Adrenal gland (tissue), 19 donors: ENCODE measurements around the gene BICD1. TPM values are rescaled to one million over a fixed set of nuclear protein-coding genes. Genes with fewer than 3 reads are reported as not detected.
A peak's percentile ranks its signal among the peaks of the same experiment; 100 is the strongest.

ENCODE experiments used
- DNase-seq, 7 donors: peaks; one replicate each; pipeline ENCODE4 v3.0.0-alpha.2; 2019 to 2020
- H3K27ac ChIP-seq, 5 donors: fragments of 200-600 bp; sonication (generic) in 4 of 5; 1 replicate in 3 of 5; 2 replicates in 2 of 5; pipeline versions ENCODE4 v1.5.1 to v1.8.0; 2016 to 2020; ENCODE audit warnings: mild to moderate bottlenecking in 1 of 5
- H3K27me3 ChIP-seq: fragments of 200-600 bp; 2 replicates; pipeline ENCODE4 v1.8.0; 2021
- H3K36me3 ChIP-seq, 2 donors: fragments of 200-600 bp; replicated peaks in 1 of 2; 1 replicate in 1 of 2; 2 replicates in 1 of 2; pipeline versions ENCODE4 v1.5.1 to v1.8.0; 2018 to 2022
- H3K4me1 ChIP-seq, 2 donors: fragments of 200-600 bp; replicated peaks in 1 of 2; 1 replicate in 1 of 2; 2 replicates in 1 of 2; pipeline versions ENCODE4 v1.5.1 to v1.8.0; 2018 to 2021
- H3K4me3 ChIP-seq, 4 donors: fragments of 200-600 bp; sonication (generic) in 3 of 4; one replicate each; pipeline ENCODE4 v1.5.1; 2016 to 2018
- H3K9me3 ChIP-seq, 3 donors: fragments of 200-600 bp; sonication (generic) in 1 of 3; replicated peaks in 1 of 3; 1 replicate in 2 of 3; 2 replicates in 1 of 3; pipeline versions ENCODE4 v1.5.1 to v1.8.0; 2016 to 2021
- POLR2A ChIP-seq, 2 donors: fragments of 450-650 bp; IDR thresholded peaks; one replicate each; pipeline ENCODE4 v1.6.1; 2017; ENCODE audit warnings: antibody characterized with exemption in 2 of 2, mild to moderate bottlenecking in 2 of 2, moderate library complexity in 1 of 2
- WGBS, 4 donors: extraction: QIAGEN DNeasy Blood & Tissue Kit in 2 of 4; methylation state at CpG; one replicate each; pipeline versions ENCODE4 v1.1.5 to v1.1.7; 2013 to 2017; 5-methylcytosine and 5-hydroxymethylcytosine counted together
- intact Hi-C, 2 donors: fragments of 100-400 bp; cut with DNase I; formaldehyde crosslinking; loops; one replicate each; pipeline versions ENCODE4 v1.14.1 to v1.15.0; 2022 to 2023
- long read RNA-seq, 10 donors: library from polyadenylated mRNA in 3 of 10; unstranded in 2 of 10; stranded (forward) in 1 of 10; transcript quantifications; one replicate each; pipeline ENCODE4 v2.0.0 and lab custom pipeline, GENCODE V29; 2021 to 2026
- polyA plus RNA-seq, 3 donors: library from polyadenylated mRNA; stranded (reverse); fragments of 200-250 nt in 2 of 3; fragments of 350-450 nt in 1 of 3; fragmentation: Illumina TruSeq in 1 of 3; extraction: RNeasy Lipid Tissue Mini Kit (QIAGEN cat#74804) in 1 of 3; gene quantifications; one replicate each; pipeline ENCODE4 v1.2.3, GENCODE V29; 2013 to 2014
- total RNA-seq, 9 donors: library from RNA; depleted of rRNA in 4 of 9; stranded (reverse); fragments of >200 nt in 4 of 9; fragments of 120-200 nt in 1 of 9; fragmentation: NEBNext Ultra II Directional in 1 of 9; extraction: Animal tissue kit (Norgen Biotek cat#: 25700) in 1 of 9; gene quantifications; one replicate each; pipeline versions ENCODE4 v1.1.0 to v1.2.4, GENCODE V29; 2013 to 2023
- TF ChIP-seq, protein P1 (sequence below), 6 experiments: fragments of 450-650 bp in 4 of 6; fragments of 200-600 bp in 2 of 6; sonication (generic) in 1 of 6; IDR thresholded peaks; 1 replicate in 5 of 6; 2 replicates in 1 of 6; pipeline versions ENCODE4 v1.5.1 to v1.8.0; 2016 to 2021; ENCODE audit warnings: antibody characterized with exemption in 6 of 6, mild to moderate bottlenecking in 2 of 6, moderate library complexity in 1 of 6
- donor health status: healthy with polysubstance abuse.
- donor health status: Bipolar disorder and iron deficiency.
- donor health status: DM: yes; HTN: yes; CAD: no.
- donor health status: DM: no; HTN: no; CAD: no.
- donor health status: DM: no; HTN: no; CAD: no.
- donor health status: DM: yes; HTN: yes; CAD: no.

BICD1 gene
- 10 to 100 TPM in 4 of 9 donors, 1 to 10 TPM in 5; 2.9 to 18.2 (median 9.7) TPM for total RNA-seq
- polyA plus RNA-seq, result 1 to 10 TPM; 5.4 to 9.6 (median 9.0) TPM
- long read RNA-seq, donor 1, partial matches to known transcripts, result 0 of 2 reads
- long read RNA-seq, donor 1, other reads (novel, unspliced or antisense), result 0 of 2 reads
- long read RNA-seq, donor 2, partial matches to known transcripts, result 0 of 1 reads
- long read RNA-seq, donor 2, other reads (novel, unspliced or antisense), result 0 of 1 reads
- long read RNA-seq, donor 3, partial matches to known transcripts, result 0 of 2 reads
- long read RNA-seq, donor 3, other reads (novel, unspliced or antisense), result 0 of 2 reads
- long read RNA-seq, donor 4, partial matches to known transcripts, result 1 of 1 reads
- long read RNA-seq, donor 4, other reads (novel, unspliced or antisense), result 0 of 1 reads
- long read RNA-seq, donor 5, partial matches to known transcripts, result 3 of 5 reads
- long read RNA-seq, donor 5, other reads (novel, unspliced or antisense), result 2 of 5 reads
- long read RNA-seq, donor 6, partial matches to known transcripts, result 1 of 1 reads
- long read RNA-seq, donor 6, other reads (novel, unspliced or antisense), result 0 of 1 reads
- long read RNA-seq, donor 7, full-length matches to known transcripts, result 1 of 1 reads
- long read RNA-seq, donor 7, partial matches to known transcripts, result 0 of 1 reads
- long read RNA-seq, donor 7, other reads (novel, unspliced or antisense), result 0 of 1 reads
- long read RNA-seq, donor 8, partial matches to known transcripts, result 0 of 4 reads
- long read RNA-seq, donor 8, other reads (novel, unspliced or antisense), result 0 of 4 reads
- long read RNA-seq, donor 9, partial matches to known transcripts, result 0 of 1 reads
- long read RNA-seq, donor 9, other reads (novel, unspliced or antisense), result 0 of 1 reads
- long read RNA-seq, donor 10, partial matches to known transcripts, result 0 of 1 reads
- long read RNA-seq, donor 10, other reads (novel, unspliced or antisense), result 0 of 1 reads

DNA sequence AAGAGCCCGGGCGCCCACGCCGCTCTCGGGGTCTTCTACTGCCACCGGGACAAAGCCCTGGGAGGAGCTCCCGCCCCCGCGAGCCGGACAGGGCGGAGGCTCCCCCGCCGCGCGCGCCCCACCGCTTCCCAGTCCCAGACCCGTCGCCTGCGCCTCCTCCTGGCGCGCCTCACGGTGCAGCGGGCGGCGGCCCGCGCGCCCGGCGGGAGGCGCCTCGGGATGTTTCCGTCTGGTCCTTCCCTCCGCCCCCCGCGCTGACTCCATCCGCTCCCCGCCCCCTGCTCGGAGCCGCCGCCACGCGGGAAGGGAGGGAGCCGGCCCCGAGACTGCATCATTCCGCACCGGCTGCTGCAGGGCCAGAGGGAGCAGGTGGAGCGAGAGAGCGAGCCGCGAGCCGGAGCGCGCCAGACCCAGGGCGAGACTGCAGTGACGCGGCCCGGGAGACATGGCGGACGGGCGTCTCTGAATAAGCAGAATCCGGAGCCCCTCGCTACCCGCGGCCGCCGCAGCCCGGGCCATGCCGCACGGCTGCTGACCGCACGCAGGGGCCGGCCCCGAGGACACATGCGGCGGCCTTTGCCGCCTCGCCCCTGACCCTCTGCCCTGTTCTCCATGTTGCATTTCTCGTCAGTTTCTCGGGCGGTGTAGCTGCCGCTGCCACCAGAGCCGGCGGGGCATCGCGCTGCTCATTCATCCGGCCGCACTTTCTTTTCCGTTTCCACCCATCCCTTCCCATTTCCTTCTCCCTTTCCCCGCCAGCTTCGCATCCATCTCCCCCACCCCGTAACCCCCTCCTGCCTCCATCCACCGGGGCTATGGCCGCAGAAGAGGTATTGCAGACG lies at the start of gene BICD1:
Gene BICD1, plus strand, starts transcription at position 331 of the 842 bp plus-strand sequence. Its CDS starts 485 bp downstream, at position 816.
- peaks cover 0 to 10% of the 10 kb centered on the region in 2 donors for H3K4me1 ChIP-seq
- intact Hi-C loops, result no loop called here

DNA sequence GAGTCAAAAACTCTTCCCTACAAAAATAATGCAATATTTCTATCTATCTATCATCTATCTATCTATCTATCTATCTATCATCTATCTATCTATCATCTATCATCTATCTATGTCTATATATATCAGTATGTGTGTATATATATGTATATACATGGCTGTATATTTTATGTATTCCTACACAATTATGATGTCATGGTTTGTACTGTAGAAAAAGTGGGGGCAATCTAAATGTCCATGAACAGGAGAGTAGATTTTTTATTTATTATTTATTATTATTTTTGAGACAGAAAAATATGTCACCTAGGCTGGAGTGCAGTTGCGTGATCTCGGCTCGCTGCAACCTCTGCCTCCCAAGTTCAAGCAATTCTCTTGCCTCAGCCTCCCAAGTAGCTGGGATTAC lies 45.6 kb upstream of the BICD1 start:
- H3K9me3 ChIP-seq, result no peaks in the 10 kb centered on the region
- TF ChIP-seq POLR2A (IDR thresholded peaks at IDR 0.05), result no peak
- TF ChIP-seq, protein P1, sequence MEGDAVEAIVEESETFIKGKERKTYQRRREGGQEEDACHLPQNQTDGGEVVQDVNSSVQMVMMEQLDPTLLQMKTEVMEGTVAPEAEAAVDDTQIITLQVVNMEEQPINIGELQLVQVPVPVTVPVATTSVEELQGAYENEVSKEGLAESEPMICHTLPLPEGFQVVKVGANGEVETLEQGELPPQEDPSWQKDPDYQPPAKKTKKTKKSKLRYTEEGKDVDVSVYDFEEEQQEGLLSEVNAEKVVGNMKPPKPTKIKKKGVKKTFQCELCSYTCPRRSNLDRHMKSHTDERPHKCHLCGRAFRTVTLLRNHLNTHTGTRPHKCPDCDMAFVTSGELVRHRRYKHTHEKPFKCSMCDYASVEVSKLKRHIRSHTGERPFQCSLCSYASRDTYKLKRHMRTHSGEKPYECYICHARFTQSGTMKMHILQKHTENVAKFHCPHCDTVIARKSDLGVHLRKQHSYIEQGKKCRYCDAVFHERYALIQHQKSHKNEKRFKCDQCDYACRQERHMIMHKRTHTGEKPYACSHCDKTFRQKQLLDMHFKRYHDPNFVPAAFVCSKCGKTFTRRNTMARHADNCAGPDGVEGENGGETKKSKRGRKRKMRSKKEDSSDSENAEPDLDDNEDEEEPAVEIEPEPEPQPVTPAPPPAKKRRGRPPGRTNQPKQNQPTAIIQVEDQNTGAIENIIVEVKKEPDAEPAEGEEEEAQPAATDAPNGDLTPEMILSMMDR (IDR thresholded peaks at IDR 0.05), result no peak
- H3K4me3 ChIP-seq, result no peak overlapping the region
- 92 to 99% (median 97%) methylated on average over 3 of the region's 3 CpGs for WGBS, 4 donors
- H3K27ac ChIP-seq, result no peak overlapping the region
- no peaks in the 10 kb centered on the region for H3K36me3 ChIP-seq
- H3K27me3 ChIP-seq, result no peaks in the 10 kb centered on the region
- no peaks in the 10 kb centered on the region for H3K4me1 ChIP-seq
- intact Hi-C loops, result loop anchor here in 1 of 2 donors (5.0 kb wide), 1 partner anchor 241 kb away; no protein-coding TSS in a partner anchor
- DNase-seq, result no peak

More for the DNA sequence above, at the start of gene BICD1:
- H3K36me3 ChIP-seq, result no peaks in the 10 kb centered on the region
- peak; percentile 84 to 94 (median 89) for DNase-seq
- H3K9me3 ChIP-seq, result no peaks in the 10 kb centered on the region
- peak within 1 kb of the TSS; percentile 16 to 89 (median 78) for H3K27ac ChIP-seq
- TF ChIP-seq, protein P1 (IDR thresholded peaks at IDR 0.05), result peak in 4 of 6 experiments; percentile 7 to 43 (median 34)
- peak; percentile 80 to 84 for TF ChIP-seq POLR2A (IDR thresholded peaks at IDR 0.05)
- no peaks in the 10 kb centered on the region for H3K27me3 ChIP-seq
- 0% methylated on average over 32 to 96 of the region's 96 CpGs for WGBS, 4 donors
- peak within 1 kb of the TSS; percentile 25 to 76 (median 62) for H3K4me3 ChIP-seq

DNA sequence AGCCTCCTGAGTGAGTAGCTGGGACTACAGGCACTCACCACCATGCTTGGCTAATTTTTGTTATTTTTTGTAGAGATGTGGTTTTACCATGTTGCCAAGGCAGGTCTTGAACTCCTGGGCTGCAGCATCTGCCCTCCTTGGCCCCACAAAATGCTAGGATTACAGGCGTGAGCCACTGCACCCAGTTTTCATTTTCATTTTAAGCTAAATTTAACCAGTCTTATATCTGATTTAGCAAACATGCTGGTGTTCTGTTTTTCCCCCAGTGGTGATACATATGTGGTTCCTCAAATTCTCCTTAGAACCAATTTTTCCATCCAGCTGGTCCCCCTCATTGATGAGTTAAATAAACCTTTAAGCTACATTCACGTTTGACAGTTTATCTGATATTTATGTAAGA lies 43.8 kb upstream of the BICD1 start:
- Histone ChIP-seq H3K27me3 (no peaks in the 10 kb centered on the region), H3K4me3 (no peak overlapping the region), H3K9me3 (no peaks in the 10 kb centered on the region), H3K27ac (no peak overlapping the region), H3K4me1 (no peaks in the 10 kb centered on the region), H3K36me3 (no peaks in the 10 kb centered on the region)
- intact Hi-C loops, result loop anchor here in 1 of 2 donors (5.0 kb wide), 1 partner anchor 239 kb away; no protein-coding TSS in a partner anchor
- TF ChIP-seq, protein P1 (IDR thresholded peaks at IDR 0.05), result no peak
- no peak for TF ChIP-seq POLR2A (IDR thresholded peaks at IDR 0.05)
- 23 to 46% (median 35%) methylated on average over 2 of the region's 2 CpGs for WGBS, 4 donors
- DNase-seq, result no peak
